Pulmonary artery endothelial cell (primary cell): ENCODE results near the gene PRPS1L1. TPM values are rescaled to one million over a fixed set of nuclear protein-coding genes. Genes with fewer than 3 reads are reported as not detected.

Source experiments
- total RNA-seq: library from RNA; depleted of rRNA; stranded (reverse); fragments of >200 nt; gene quantifications from 2 replicates; pipeline ENCODE4 v1.2.3, GENCODE V29; 2014

Gene PRPS1L1
- total RNA-seq, 1 donor from 2014 or later, result not detected

Other genes with a start within 250 kb of the PRPS1L1 start
- 26.6 and 29.1 TPM in 2 replicates for gene SNX13, start 87.4 kb downstream of the PRPS1L1 start, total RNA-seq